CD14-positive monocyte (primary cell): ENCODE results near the gene STPG3. TPM values are rescaled to one million over a fixed set of nuclear protein-coding genes. Genes with fewer than 3 reads are reported as not detected.

Experiments used
- DNase-seq, 3 donors: peaks; one replicate each; pipeline ENCODE4 v3.0.0-alpha.2; 2011 to 2022
- H2AFZ ChIP-seq: 2 replicates; pipeline ENCODE4 v1.6.0; 2012; ENCODE audit warnings: mild to moderate bottlenecking, low read depth, low read length, inconsistent platforms; ENCODE audit not compliant: insufficient read depth, poor library complexity, severe bottlenecking
- H3K27ac ChIP-seq, 2 donors: 1 replicate in 1 of 2; 2 replicates in 1 of 2; pipeline ENCODE4 v1.5.1; 2012 to 2013; ENCODE audit warnings: low read length in 2 of 2, control low read depth in 1 of 2, inconsistent platforms in 1 of 2, low read depth in 1 of 2, mild to moderate bottlenecking in 1 of 2
- H3K27me3 ChIP-seq, 2 donors: one replicate each; pipeline versions ENCODE4 v1.6.0 to v1.6.1; 2011 to 2013; ENCODE audit warnings: low read length in 2 of 2; ENCODE audit not compliant: control insufficient read depth in 2 of 2, insufficient read depth in 2 of 2
- H3K36me3 ChIP-seq, 2 donors: replicated peaks in 1 of 2; 1 replicate in 1 of 2; 2 replicates in 1 of 2; pipeline versions ENCODE4 v1.5.1 to v1.6.1; 2012 to 2013; ENCODE audit warnings: low read length in 2 of 2, control low read depth in 1 of 2, inconsistent platforms in 1 of 2, mild to moderate bottlenecking in 1 of 2; ENCODE audit not compliant: insufficient read depth in 2 of 2, control insufficient read depth in 1 of 2
- H3K4me1 ChIP-seq, 2 donors: 1 replicate in 1 of 2; 2 replicates in 1 of 2; pipeline versions ENCODE4 v1.5.1 to v1.6.1; 2012 to 2013; ENCODE audit warnings: low read length in 2 of 2, control low read depth in 1 of 2, inconsistent platforms in 1 of 2, mild to moderate bottlenecking in 1 of 2, moderate library complexity in 1 of 2; ENCODE audit not compliant: insufficient read depth in 2 of 2, control insufficient read depth in 1 of 2
- H3K4me2 ChIP-seq: replicated peaks from 2 replicates; pipeline ENCODE3; 2012; ENCODE audit warnings: low read length, moderate library complexity, mild to moderate bottlenecking; ENCODE audit not compliant: poor library complexity, severe bottlenecking; ENCODE audit errors: extremely low read depth
- H3K4me3 ChIP-seq, 3 experiments: fragments of 200-600 bp in 1 of 3; sonication (generic) in 1 of 3; replicated peaks in 1 of 3; 1 replicate in 2 of 3; 2 replicates in 1 of 3; pipeline ENCODE4 v1.5.1; 2011 to 2013; ENCODE audit warnings: low read length in 3 of 3, mild to moderate bottlenecking in 3 of 3, control low read depth in 2 of 3, low read depth in 2 of 3, inconsistent platforms in 1 of 3, moderate library complexity in 1 of 3
- H3K79me2 ChIP-seq: 2 replicates; pipeline ENCODE4 v1.6.0; 2012; ENCODE audit warnings: mild to moderate bottlenecking, control low read depth, inconsistent platforms, low read length, moderate library complexity; ENCODE audit not compliant: insufficient read depth
- H3K9ac ChIP-seq: 2 replicates; pipeline ENCODE4 v1.6.0; 2017; ENCODE audit warnings: low read length, mild to moderate bottlenecking; ENCODE audit not compliant: insufficient read depth, poor library complexity, severe bottlenecking
- H3K9me3 ChIP-seq, 2 donors: replicated peaks in 1 of 2; 1 replicate in 1 of 2; 2 replicates in 1 of 2; pipeline versions ENCODE4 v1.5.1 to v1.6.1; 2012 to 2013; ENCODE audit warnings: low read length in 2 of 2, control low read depth in 1 of 2; ENCODE audit not compliant: control insufficient read depth in 1 of 2, insufficient read depth in 1 of 2
- H4K20me1 ChIP-seq: 2 replicates; pipeline ENCODE4 v1.6.0; 2012; ENCODE audit warnings: mild to moderate bottlenecking, low read length, control low read depth, moderate library complexity; ENCODE audit not compliant: insufficient read depth
- H3K27ac Mint-ChIP-seq, 7 donors: one replicate each; pipeline ENCODE4 v1.8.0; 2020; ENCODE audit warnings: mild to moderate bottlenecking in 7 of 7, mixed read lengths in 7 of 7, moderate library complexity in 6 of 7, inconsistent platforms in 2 of 7
- H3K27me3 Mint-ChIP-seq, 3 donors: one replicate each; pipeline ENCODE4 v1.8.0; 2021 to 2022; ENCODE audit warnings: low read depth in 3 of 3, mild to moderate bottlenecking in 3 of 3, mixed read lengths in 3 of 3, moderate library complexity in 3 of 3, inconsistent platforms in 1 of 3
- H3K36me3 Mint-ChIP-seq, 2 donors: one replicate each; pipeline ENCODE4 v1.8.0; 2020; ENCODE audit warnings: mixed read lengths in 2 of 2, inconsistent platforms in 1 of 2, mild to moderate bottlenecking in 1 of 2
- H3K4me1 Mint-ChIP-seq: one replicate; pipeline ENCODE4 v1.8.0; 2020; ENCODE audit warnings: mild to moderate bottlenecking, mixed read lengths
- H3K4me3 Mint-ChIP-seq, 2 donors: one replicate each; pipeline ENCODE4 v1.8.0; 2020; ENCODE audit warnings: mild to moderate bottlenecking in 2 of 2, mixed read lengths in 2 of 2, moderate library complexity in 1 of 2
- H3K9me3 Mint-ChIP-seq, 7 donors: one replicate each; pipeline ENCODE4 v1.8.0; 2020 to 2022; ENCODE audit warnings: mixed read lengths in 7 of 7, mild to moderate bottlenecking in 6 of 7, moderate library complexity in 6 of 7, inconsistent platforms in 2 of 7
- CTCF ChIP-seq: fragments of 200-600 bp; IDR thresholded peaks from one replicate; pipeline ENCODE4 v1.8.0; 2022; ENCODE audit warnings: antibody characterized with exemption, mild to moderate bottlenecking
- WGBS: methylation state at CpG from one replicate; pipeline ENCODE4 v1.1.5; 2013; ENCODE audit warnings: missing lambda C conversion rate; ENCODE audit not compliant: insufficient coverage; 5-methylcytosine and 5-hydroxymethylcytosine counted together
- intact Hi-C, 2 donors: fragments of 100-400 bp; cut with micrococcal nuclease; formaldehyde crosslinking; loops; one replicate each; pipeline versions ENCODE4 v1.15.0 to v1.15.1; 2023
- polyA plus RNA-seq, 3 donors: library from polyadenylated mRNA; depleted of rRNA in 1 of 3; unstranded in 2 of 3; stranded (reverse) in 1 of 3; fragments of 300-500 nt in 2 of 3; fragments of >200 nt in 1 of 3; fragmentation: Illumina TruSeq in 2 of 3; gene quantifications; 1 replicate in 2 of 3; 2 replicates in 1 of 3; pipeline ENCODE4 v1.2.3, GENCODE V29; 2012 to 2021

STPG3 gene
- polyA plus RNA-seq, 3 donors: not detected

GRCh38 chr9:137272241-137273094 is 21.4 kb downstream of the STPG3 start:
- Histone ChIP-seq H2AFZ (no peak overlapping the region), H3K4me2 (no peak overlapping the region), H3K9ac (no peak overlapping the region), H3K9me3 (no peaks in the 10 kb centered on the region), H4K20me1 (peaks cover 24% of the 10 kb centered on the region), H3K4me1 (peaks cover 50 to 57% of the 10 kb centered on the region in 2 donors), H3K27ac (no peak overlapping the region), H3K4me3 (no peak overlapping the region), H3K27me3 (no peaks in the 10 kb centered on the region), H3K36me3 (peaks cover 16 to 60% of the 10 kb centered on the region in 2 donors), H3K79me2 (peaks cover 18% of the 10 kb centered on the region)
- Mint-ChIP-seq H3K9me3 (no peaks in the 10 kb centered on the region), H3K4me3 (no peak overlapping the region), H3K27ac (no peak overlapping the region), H3K36me3 (peaks cover 26 to 59% of the 10 kb centered on the region in 2 donors), H3K27me3 (peaks cover 0 to 4% (median 2%) of the 10 kb centered on the region in 3 donors), H3K4me1 (peaks cover 56% of the 10 kb centered on the region)
- no peak for TF ChIP-seq CTCF
- WGBS: 93% methylated on average over 39 of the region's 39 CpGs
- intact Hi-C loops: no loop called here
- DNase-seq: no peak

GRCh38 chr9:137273095-137273490 is 22.0 kb downstream of the STPG3 start:
- H3K4me1 Mint-ChIP-seq: peaks cover 50% of the 10 kb centered on the region
- H3K36me3 Mint-ChIP-seq: peaks cover 22 to 53% of the 10 kb centered on the region in 2 donors
- H3K4me3 Mint-ChIP-seq: no peak overlapping the region
- Histone ChIP-seq H3K4me1 (peaks cover 44 to 57% of the 10 kb centered on the region in 2 donors), H3K4me3 (no peak overlapping the region), H3K79me2 (peaks cover 22% of the 10 kb centered on the region), H3K4me2 (no peak overlapping the region), H4K20me1 (peaks cover 29% of the 10 kb centered on the region), H2AFZ (no peak overlapping the region), H3K27ac (no peak overlapping the region), H3K27me3 (no peaks in the 10 kb centered on the region), H3K9me3 (no peaks in the 10 kb centered on the region), H3K36me3 (peaks cover 16 to 56% of the 10 kb centered on the region in 2 donors), H3K9ac (no peak overlapping the region)
- H3K9me3 Mint-ChIP-seq: no peaks in the 10 kb centered on the region
- TF ChIP-seq CTCF: no peak
- DNase-seq: no peak
- WGBS: 95% methylated on average over 13 of the region's 13 CpGs
- peaks cover 0 to 4% (median 2%) of the 10 kb centered on the region in 3 donors for H3K27me3 Mint-ChIP-seq
- intact Hi-C loops: no loop called here
- H3K27ac Mint-ChIP-seq: no peak overlapping the region
